RWPE1 (cell line): ENCODE measurements around the gene GRAP.

Experiments used
- CTCF ChIA-PET: fragments of 350-600 bp; sonication (Branson Sonifier 250); formaldehyde crosslinking; extraction: SDS; loops from one replicate; lab custom pipeline; 2021; lab: Yijun Ruan, JAX
- POLR2A ChIA-PET: fragments of 400-600 bp; formaldehyde crosslinking; extraction: SDS; loops from one replicate; lab custom pipeline; 2020; ENCODE audit warnings: antibody characterized with exemption; ENCODE audit not compliant: low non-redundant PET; lab: Yijun Ruan, JAX
- DNase-seq: peaks from one replicate; pipeline ENCODE4 v3.0.0; 2012; ENCODE audit warnings: low spot score
- H3K27ac ChIP-seq: fragments of 450-650 bp; 2 replicates; pipeline ENCODE4 v1.5.1; 2017
- TF ChIP-seq, protein P1 (sequence below): fragments of 450-650 bp; conservative IDR thresholded peaks from 2 replicates; pipeline ENCODE4 v1.5.1; 2017; ENCODE audit warnings: low read depth, mild to moderate bottlenecking

Gene GRAP

DNA sequence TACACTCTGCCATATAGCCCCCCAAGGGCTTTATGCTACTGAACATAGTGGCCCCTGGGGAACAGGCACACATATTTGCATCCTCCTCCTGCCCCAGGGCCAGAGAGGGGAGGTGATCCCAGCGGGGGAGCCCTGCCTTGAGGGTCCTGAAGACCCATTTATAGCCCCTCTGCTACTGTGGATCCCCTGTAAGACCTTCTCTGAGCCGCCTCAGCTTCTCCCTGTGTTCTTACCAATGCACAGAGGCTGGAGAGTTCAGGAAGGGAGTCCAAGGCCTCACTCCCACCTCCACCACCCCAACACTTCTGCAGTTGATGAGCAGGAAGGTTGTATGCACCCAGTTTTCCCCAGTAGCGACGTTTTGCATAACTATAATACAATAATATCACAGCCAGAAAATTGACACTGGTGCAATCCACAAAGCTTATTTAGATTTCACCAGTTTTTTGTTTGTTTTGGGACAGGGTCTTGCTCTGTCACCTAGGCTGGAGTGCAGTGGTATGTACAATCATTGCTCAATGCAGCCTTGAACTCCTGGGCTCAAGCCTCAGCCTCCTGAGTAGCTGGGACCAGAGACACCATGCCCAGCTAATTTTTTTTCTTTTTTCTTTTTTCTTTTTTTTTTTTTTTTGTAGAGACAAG is 40.8 kb downstream of the GRAP start:
- POLR2A ChIA-PET, result no interaction called here
- DNase-seq, result no peak
- CTCF ChIA-PET, result no interaction called here
- TF ChIP-seq, protein P1, sequence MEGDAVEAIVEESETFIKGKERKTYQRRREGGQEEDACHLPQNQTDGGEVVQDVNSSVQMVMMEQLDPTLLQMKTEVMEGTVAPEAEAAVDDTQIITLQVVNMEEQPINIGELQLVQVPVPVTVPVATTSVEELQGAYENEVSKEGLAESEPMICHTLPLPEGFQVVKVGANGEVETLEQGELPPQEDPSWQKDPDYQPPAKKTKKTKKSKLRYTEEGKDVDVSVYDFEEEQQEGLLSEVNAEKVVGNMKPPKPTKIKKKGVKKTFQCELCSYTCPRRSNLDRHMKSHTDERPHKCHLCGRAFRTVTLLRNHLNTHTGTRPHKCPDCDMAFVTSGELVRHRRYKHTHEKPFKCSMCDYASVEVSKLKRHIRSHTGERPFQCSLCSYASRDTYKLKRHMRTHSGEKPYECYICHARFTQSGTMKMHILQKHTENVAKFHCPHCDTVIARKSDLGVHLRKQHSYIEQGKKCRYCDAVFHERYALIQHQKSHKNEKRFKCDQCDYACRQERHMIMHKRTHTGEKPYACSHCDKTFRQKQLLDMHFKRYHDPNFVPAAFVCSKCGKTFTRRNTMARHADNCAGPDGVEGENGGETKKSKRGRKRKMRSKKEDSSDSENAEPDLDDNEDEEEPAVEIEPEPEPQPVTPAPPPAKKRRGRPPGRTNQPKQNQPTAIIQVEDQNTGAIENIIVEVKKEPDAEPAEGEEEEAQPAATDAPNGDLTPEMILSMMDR, result no peak
- H3K27ac ChIP-seq, result peak overlapping the region; percentile 97

DNA sequence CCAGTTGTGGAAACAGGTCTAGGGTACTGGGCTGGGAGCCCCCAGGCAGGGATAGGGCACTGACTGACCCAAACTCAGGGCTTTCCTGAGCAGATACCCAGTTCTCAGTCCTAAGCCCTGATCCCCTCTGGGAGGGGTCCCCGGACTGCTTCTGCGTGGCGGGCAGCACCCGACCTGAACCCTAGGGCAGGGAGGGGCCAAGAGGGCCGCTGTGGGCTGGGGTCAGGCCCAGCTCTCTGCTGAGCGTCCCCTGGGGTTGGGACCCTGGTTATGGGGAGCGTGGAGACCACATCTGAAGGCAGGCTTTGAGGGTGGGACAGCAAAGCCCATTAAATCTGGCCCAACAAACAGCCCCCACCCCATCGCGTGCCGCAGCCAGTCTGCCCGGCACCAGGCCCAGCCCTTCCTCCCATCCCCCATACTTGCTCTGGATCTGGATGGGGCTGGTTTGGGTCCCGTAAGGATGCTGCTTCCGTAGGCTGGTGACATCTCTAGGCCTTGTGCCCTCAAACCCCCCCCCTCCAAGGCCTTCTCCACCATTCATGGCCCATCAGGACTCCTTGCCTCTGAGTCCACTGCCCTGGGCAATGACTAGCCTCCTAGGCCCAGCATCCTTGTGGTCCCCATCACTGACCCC is 41.5 kb downstream of the GRAP start:
- H3K27ac ChIP-seq, result peak overlapping the region; percentile 97

DNA sequence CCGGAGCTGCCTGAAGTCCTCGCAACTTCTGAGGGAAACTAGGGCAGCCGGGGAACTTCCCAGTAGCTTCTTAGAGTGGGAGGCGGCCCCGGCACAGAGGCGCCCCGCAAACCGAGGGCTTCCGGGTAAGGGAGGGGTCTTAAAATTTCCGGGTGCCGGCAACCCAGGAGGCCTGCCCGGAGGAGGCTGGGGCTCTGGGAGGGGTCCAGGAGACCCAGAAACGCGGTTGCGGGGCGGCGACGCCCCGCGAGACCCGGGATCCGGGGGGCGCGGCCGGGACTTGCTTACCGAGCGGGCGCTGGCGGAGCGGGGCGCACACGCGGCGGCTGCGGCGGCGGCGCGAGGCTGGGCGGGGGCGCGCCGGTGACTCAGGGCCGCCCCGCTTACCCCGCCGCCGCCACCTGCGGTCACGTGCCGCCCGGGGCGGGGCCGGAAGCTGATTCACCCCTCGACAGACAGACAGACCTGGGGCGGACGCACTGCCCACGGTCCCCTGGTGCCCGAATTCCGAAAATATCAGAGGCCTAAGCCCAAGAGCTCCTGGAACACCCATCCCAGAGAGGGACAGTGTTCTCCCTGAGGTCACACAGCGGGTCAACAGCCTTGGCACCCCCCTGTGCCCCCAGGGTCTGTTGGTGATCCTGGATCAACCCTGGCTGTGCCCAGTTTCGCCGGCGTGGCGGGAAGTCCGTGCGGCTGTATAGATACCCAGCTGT is 42.2 kb downstream of the GRAP start, which contains the start of gene FAM83G:
Gene FAM83G, minus strand, starts transcription at position 344 of the 716 bp plus-strand sequence. CDS start 723 bp downstream, outside the sequence.
- DNase-seq, result peak; percentile 84
- ChIA-PET CTCF (interaction anchor here (1.8 kb wide), 1 partner anchor 43 kb away, joined by 12 read pairs; no protein-coding TSS in a partner anchor), POLR2A (interaction anchor here (0.6 to 1.6 kb wide), 3 partner anchors 12 to 18 kb away, joined by 3 to 9 read pairs (median 3); no protein-coding TSS in a partner anchor)
- H3K27ac ChIP-seq, result peak within 1 kb of the TSS; percentile 97
- TF ChIP-seq, protein P1, result no peak

More for the DNA sequence above, 41.5 kb downstream of the GRAP start:
- TF ChIP-seq, protein P1, result no peak
- DNase-seq, result no peak
- CTCF ChIA-PET, result interaction anchor here (1.8 kb wide), 1 partner anchor 44 kb away, joined by 12 read pairs; no protein-coding TSS in a partner anchor
- POLR2A ChIA-PET, result interaction anchor here (0.6 to 1.6 kb wide), 2 partner anchors 11 to 17 kb away, joined by 3 to 9 read pairs; no protein-coding TSS in a partner anchor

DNA sequence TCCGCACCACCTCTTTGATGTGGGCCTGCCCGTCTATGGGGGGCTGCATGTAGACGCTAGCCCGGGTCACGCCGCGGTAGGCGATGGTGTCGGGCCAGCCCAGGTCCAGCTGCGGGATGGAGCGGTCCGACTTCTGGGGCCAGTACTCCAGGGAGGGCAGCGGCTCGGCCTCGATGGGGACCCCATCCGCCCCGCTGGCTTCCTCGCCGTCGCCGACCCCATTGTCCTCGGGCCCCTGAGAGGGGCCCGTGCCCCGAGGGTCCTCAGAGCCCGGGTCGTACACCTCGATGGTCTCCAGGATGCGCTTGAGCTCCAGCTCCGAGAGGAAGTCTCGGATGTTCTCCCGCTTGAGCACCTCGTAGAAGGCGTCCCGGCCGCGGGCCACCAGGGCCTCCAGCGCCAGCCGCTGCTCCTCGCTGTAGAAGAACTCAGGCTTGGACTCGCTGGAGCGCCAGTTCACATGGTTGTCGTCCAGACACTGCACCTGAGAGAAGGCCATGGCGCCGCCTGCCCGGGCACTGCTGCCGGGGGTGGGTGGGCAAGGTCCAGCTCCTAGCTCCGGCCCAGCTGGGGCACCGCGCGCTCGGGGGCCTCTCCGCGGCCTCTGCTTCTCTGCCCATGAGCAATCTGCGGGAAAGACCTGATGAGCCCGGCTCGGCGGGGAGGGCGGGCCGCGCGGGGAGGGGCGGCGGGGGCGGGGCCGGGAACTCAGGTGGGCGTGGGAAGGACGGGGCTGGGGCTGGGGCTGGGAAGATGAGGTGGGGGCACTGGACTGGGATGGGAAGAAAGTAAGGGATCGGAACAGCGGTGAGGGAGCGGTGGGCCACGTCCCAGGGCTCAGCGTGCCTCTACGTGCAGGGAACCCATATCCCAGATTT is 43.0 kb downstream of the GRAP start:
- POLR2A ChIA-PET, result interaction anchor here (1.6 kb wide), 1 partner anchor 19 kb away, joined by 9 read pairs; no protein-coding TSS in a partner anchor
- TF ChIP-seq, protein P1, result no peak
- CTCF ChIA-PET, result interaction anchor here (1.8 kb wide), 1 partner anchor 43 kb away, joined by 12 read pairs; no protein-coding TSS in a partner anchor
- peak; percentile 72 for DNase-seq
- H3K27ac ChIP-seq, result peak overlapping the region; percentile 97

DNA sequence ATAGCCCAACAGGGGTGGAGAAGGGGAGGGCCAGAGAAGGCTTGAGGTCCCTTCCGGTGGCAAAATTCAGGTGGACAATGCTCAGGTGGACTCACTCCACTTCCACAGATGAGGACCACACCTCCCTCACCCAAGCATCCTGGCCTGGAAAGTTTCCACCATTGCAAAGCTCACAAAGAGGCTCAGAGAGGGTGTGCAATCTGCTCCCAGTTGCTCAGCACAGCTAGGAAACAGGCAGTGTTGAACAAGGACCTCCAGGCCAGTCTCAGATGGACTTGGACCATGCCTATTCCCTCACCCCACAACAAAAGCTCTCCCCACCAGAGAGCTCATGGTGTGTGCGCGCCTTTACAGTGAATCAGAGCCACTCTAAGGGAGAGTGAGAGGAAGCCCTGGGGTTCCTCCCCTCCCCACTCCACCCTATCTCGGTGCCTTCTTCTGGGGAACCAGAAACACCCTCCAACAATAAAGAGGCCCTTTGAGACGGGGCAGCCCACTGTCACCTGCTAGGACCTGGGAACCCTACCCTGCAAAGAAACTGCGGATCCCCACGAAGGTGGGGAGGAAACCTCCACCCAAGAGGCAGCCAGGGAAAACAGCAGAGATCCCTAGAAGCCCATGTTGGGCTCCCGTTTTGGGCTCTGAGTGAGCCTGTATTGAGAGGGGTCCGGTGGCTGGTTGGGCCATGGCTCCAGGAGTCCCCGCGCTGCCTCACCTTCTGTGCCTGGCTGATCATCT is 43.8 kb downstream of the GRAP start:
- ChIA-PET CTCF (no interaction called here), POLR2A (no interaction called here)
- peak; percentile 65 for DNase-seq
- TF ChIP-seq, protein P1, result no peak
- H3K27ac ChIP-seq, result peak overlapping the region; percentile 97
